Activated naive CD4-positive, alpha-beta T cell treated with Interleukin-2 at 50 U/mL for 16 hours (primary cell): ENCODE measurements around the gene PTK7.
A peak's percentile ranks its signal among the peaks of the same experiment; 100 is the strongest.

Source experiments
- DNase-seq: peaks from one replicate; pipeline ENCODE4 v3.0.0-alpha.2; 2020

Gene PTK7

GRCh38 chr6:43146709-43147688 is 70.9 kb downstream of the PTK7 start:
- no peak for DNase-seq

- DNase-seq = no peak
Observed at GRCh38 chr6:43147691-43148477, 71.8 kb downstream of the PTK7 start.

- DNase-seq = no peak
Observed at GRCh38 chr6:43149265-43149664, 73.2 kb downstream of the PTK7 start.

GRCh38 chr6:43150051-43150751 is 74.1 kb downstream of the PTK7 start:
- no peak for DNase-seq

- no peak for DNase-seq
Observed at GRCh38 chr6:43159599-43159998, 83.5 kb downstream of the PTK7 start.

GRCh38 chr6:43163899-43164298 is 87.8 kb downstream of the PTK7 start:
- no peak for DNase-seq

GRCh38 chr6:43170417-43170930 is 94.4 kb downstream of the PTK7 start:
- no peak for DNase-seq

GRCh38 chr6:43170931-43171706 is 95.0 kb downstream of the PTK7 start, which contains the start of gene SRF:
SRF (plus strand) TSS chr6:43171269; CDS start chr6:43171657, 388 bp downstream.
- DNase-seq = peak; percentile 99

- peak; percentile 57 for DNase-seq
Observed at GRCh38 chr6:43171707-43172103, 95.6 kb downstream of the PTK7 start.

GRCh38 chr6:43172104-43173007 is 96.2 kb downstream of the PTK7 start:
- DNase-seq = peak; percentile 67

- no peak for DNase-seq
Observed at GRCh38 chr6:43173591-43174262, 97.6 kb downstream of the PTK7 start.

GRCh38 chr6:43174263-43175112 is 98.4 kb downstream of the PTK7 start:
- peak; percentile 94 for DNase-seq

GRCh38 chr6:43175676-43176422 is 99.7 kb downstream of the PTK7 start:
- no peak for DNase-seq

GRCh38 chr6:43176423-43176786 is 100.3 kb downstream of the PTK7 start:
- DNase-seq = no peak

GRCh38 chr6:43178150-43178549 is 102.0 kb downstream of the PTK7 start:
- DNase-seq = no peak

- DNase-seq = no peak
Observed at GRCh38 chr6:43178951-43179830, 103.1 kb downstream of the PTK7 start.

- DNase-seq = no peak
Observed at GRCh38 chr6:43180058-43180457, 103.9 kb downstream of the PTK7 start.

GRCh38 chr6:43180985-43181384 is 104.9 kb downstream of the PTK7 start:
- DNase-seq = no peak
